HuH-7.5 (cell line): ENCODE measurements around the gene AKNA.
A peak's percentile ranks its signal among the peaks of the same experiment; 100 is the strongest.

Source experiments
- DNase-seq: peaks from one replicate; pipeline ENCODE4 v3.0.0; 2011; ENCODE audit warnings: low spot score

The AKNA gene

GRCh38 chr9:114301798-114302565 lies 85.8 kb downstream of the AKNA start:
- DNase-seq = no peak

GRCh38 chr9:114300846-114301797 lies 86.7 kb downstream of the AKNA start:
- no peak for DNase-seq

GRCh38 chr9:114300153-114300845 lies 87.5 kb downstream of the AKNA start:
- no peak for DNase-seq

GRCh38 chr9:114299286-114300152 lies 88.3 kb downstream of the AKNA start:
- DNase-seq = no peak

- DNase-seq = no peak
These were observed 91.4 kb downstream of the AKNA start for GRCh38 chr9:114296338-114296737.

DNA sequence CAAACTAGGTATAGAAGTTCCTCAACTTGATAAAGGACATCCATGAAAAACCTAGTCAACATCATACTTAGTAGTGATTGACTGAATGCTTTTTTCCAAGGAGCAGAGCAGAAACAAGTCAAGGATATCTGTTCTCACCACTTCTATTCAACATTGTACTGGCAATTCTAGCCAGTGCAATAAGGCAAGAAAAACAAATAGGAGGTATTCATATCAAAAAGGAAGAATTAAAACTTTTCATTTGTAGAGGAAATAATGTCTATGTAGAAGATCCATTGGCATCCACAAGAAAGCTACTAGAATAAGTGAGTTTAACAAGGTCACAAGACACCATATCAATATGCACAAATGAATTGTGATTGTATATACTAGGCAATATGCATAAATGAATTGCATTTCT lies 93.1 kb downstream of the AKNA start:
- no peak for DNase-seq

DNA sequence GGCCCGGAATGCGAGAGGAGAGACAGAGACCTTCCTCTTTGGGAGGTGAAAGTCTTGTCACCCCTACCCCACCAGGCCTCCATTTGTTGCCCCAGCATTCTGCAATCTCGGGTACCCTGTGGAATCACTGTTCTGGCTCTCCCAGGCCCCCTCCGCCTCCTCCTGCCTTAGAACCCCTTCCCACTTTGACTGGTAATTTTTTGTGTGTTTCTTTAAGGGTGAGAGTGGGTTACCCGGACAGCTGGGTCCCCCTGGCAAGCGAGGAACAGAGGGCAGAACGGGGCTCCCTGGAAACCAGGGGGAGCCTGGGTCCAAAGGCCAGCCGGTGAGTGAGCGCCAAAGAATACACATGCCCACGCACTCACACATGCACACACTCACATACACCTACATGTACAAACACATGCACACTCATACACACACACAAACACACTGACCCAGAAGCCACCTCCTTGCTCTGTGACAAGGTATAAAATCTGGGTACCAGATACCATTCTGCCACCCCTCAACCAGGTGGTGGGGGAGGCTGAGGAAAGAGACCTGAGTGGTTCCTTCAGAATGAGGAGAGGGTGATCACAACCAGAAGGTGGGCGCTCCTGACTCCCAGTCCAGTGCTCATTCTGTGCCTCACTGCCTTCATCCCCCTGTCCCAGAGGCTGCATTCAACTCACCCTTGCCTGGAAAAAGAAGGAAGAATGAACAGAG lies 95.7 kb downstream of the AKNA start:
- no peak for DNase-seq

GRCh38 chr9:114291064-114291474 lies 96.7 kb downstream of the AKNA start:
- peak; percentile 69 for DNase-seq

DNA sequence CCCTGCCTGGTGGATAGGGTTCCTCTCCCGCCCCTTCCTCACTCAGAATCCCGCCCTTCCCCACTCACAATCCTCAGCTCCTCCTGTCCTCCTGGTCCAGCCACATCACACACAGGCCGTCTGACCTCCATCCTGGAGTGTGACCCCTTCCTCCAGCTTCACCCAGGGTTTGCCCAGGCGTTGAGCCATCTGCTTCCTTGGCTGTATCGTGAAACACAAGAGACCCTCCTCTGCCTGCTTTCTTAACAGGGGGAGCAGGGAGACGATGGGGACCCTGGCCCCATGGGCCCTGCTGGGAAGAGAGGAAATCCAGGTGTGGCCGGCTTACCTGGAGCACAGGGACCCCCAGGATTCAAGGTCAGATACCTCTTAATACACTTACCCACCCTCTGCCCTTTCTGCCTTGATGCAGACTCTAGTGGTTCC lies 97.2 kb downstream of the AKNA start:
- DNase-seq = no peak

GRCh38 chr9:114289571-114290481 lies 98.0 kb downstream of the AKNA start:
- DNase-seq = no peak

DNA sequence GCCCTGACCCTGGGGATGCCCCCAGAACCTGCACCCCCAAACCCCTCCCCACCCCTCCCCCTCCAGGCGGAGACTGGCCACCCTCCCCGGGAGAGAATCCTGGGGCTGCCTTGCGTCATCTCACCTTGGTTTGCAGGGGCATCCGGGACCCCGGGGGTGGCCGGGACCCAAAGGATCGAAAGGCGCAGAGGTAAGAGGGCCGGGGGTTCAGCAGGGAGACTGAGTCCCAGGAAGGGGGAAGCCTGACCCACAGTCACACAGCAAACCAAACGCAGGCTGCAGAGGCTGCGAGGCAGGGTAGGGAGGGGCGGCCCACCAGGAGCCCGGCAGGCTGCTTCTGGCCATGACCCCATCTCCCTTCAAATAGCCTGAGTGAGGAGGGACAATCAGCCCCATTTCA lies 98.7 kb downstream of the AKNA start:
- DNase-seq = no peak

GRCh38 chr9:114288193-114289091 lies 99.3 kb downstream of the AKNA start:
- no peak for DNase-seq

- DNase-seq = no peak
These were observed 100.0 kb downstream of the AKNA start for GRCh38 chr9:114287763-114288192.

GRCh38 chr9:114287001-114287762 lies 100.6 kb downstream of the AKNA start:
- DNase-seq = no peak

DNA sequence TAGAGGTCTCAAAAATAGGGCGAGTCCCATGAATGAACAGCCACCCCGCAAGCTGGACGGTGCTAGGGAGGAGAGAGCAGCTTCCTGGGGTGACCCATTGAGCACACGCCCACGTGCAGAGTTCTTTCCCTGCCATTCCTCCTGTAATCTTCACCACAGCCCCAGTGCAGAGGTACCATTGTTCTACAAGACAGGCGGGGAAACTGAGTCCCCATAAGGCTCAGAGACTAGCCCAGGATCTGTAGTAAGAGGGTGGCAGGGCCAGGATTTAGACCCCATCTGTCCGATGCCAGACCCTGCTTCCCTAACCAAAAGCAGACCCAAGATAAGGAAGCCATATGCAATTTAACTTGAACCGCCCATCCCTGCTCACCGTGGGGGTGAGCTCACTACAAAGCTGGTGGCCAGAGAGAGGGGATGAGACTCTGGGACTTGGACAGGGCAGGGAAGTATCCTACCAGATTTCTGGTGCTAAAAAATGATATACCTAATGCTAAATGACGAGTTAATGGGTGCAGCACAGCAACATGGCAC lies 101.6 kb downstream of the AKNA start:
- no peak for DNase-seq

GRCh38 chr9:114285166-114285867 lies 102.5 kb downstream of the AKNA start:
- DNase-seq = no peak
